A673 (cell line): ENCODE results near the gene PA2G4. TPM values are rescaled to one million over a fixed set of nuclear protein-coding genes. Genes with fewer than 3 reads are reported as not detected.

Source experiments
- BruUV-seq: library from RNA; stranded (reverse); fragments of 400-500 nt; replicated peaks from 2 replicates; lab custom pipeline; 2021; lab: Mats Ljungman, UMichigan
- CTCF ChIA-PET: fragments of 300-600 bp; sonication (Branson Sonifier 250); formaldehyde crosslinking; loops from one replicate; lab custom pipeline; 2022; ENCODE audit warnings: antibody characterized with exemption; lab: Charles Lee
- POLR2A ChIA-PET: fragments of 300-600 bp; sonication (Branson Sonifier 250); formaldehyde crosslinking; loops from one replicate; lab custom pipeline; 2022; ENCODE audit warnings: antibody characterized with exemption; ENCODE audit not compliant: low non-redundant PET; lab: Charles Lee
- DNase-seq: peaks from one replicate; pipeline ENCODE4 v3.0.0-alpha.2; 2015; ENCODE audit warnings: low spot score
- H3K27ac ChIP-seq: fragments of 200-600 bp; sonication (generic); 2 replicates; pipeline ENCODE4 v1.5.1; 2016; ENCODE audit warnings: mixed run types, low read depth, mild to moderate bottlenecking, mixed read lengths, antibody characterized with exemption, low read length; ENCODE audit not compliant: poor library complexity, severe bottlenecking
- H3K27me3 ChIP-seq: fragments of 200-600 bp; sonication (generic); replicated peaks from 2 replicates; pipeline ENCODE4 v1.6.1; 2017; ENCODE audit warnings: mixed run types, low read depth, mild to moderate bottlenecking, mixed read lengths, antibody characterized with exemption, low read length; ENCODE audit not compliant: insufficient read depth, poor library complexity
- H3K36me3 ChIP-seq: fragments of 200-600 bp; sonication (generic); 2 replicates; pipeline ENCODE4 v1.6.1; 2016; ENCODE audit warnings: mixed run types, mild to moderate bottlenecking, mixed read lengths, antibody characterized with exemption, low read length; ENCODE audit not compliant: insufficient read depth, poor library complexity, severe bottlenecking
- H3K4me1 ChIP-seq: fragments of 200-600 bp; sonication (generic); 2 replicates; pipeline ENCODE4 v1.6.1; 2017; ENCODE audit warnings: mixed run types, mild to moderate bottlenecking, mixed read lengths, antibody characterized with exemption, low read length; ENCODE audit not compliant: insufficient read depth, poor library complexity, severe bottlenecking
- H3K4me3 ChIP-seq: fragments of 200-600 bp; sonication (generic); 2 replicates; pipeline ENCODE4 v1.5.1; 2016; ENCODE audit warnings: low read depth, mixed run types, mild to moderate bottlenecking, mixed read lengths, low read length; ENCODE audit not compliant: poor library complexity, severe bottlenecking
- H3K9me3 ChIP-seq: fragments of 200-600 bp; sonication (generic); 2 replicates; pipeline ENCODE4 v1.6.1; 2016; ENCODE audit warnings: mixed run types, low read depth, mild to moderate bottlenecking, mixed read lengths, antibody characterized with exemption, low read length; ENCODE audit not compliant: poor library complexity, severe bottlenecking
- EZH2 ChIP-seq: fragments of 200-600 bp; sonication (generic); IDR thresholded peaks from 2 replicates; pipeline ENCODE4 v1.6.1; 2017; ENCODE audit warnings: borderline replicate concordance, low read depth, mild to moderate bottlenecking, mixed read lengths, antibody characterized with exemption, low read length; ENCODE audit not compliant: poor library complexity, severe bottlenecking
- intact Hi-C: fragments of 100-400 bp; cut with micrococcal nuclease; formaldehyde crosslinking; loops from one replicate; pipeline ENCODE4 v1.10.0; 2022; ENCODE audit not compliant: unreplicated experiment
- total RNA-seq: library from RNA; stranded (reverse); gene quantifications from 2 replicates; pipeline ENCODE4 v1.2.3, GENCODE V29; 2021
- TF ChIP-seq, protein P1 (sequence below): fragments of 300-800, 200-600 bp; sonication (generic); conservative IDR thresholded peaks from 2 replicates; pipeline ENCODE4 v1.5.1; 2017; ENCODE audit warnings: low read depth, mild to moderate bottlenecking, antibody characterized with exemption, low read length, moderate library complexity, mixed read lengths

The PA2G4 gene
- total RNA-seq, 1 experiment from 2014 or later = 327 TPM

DNA sequence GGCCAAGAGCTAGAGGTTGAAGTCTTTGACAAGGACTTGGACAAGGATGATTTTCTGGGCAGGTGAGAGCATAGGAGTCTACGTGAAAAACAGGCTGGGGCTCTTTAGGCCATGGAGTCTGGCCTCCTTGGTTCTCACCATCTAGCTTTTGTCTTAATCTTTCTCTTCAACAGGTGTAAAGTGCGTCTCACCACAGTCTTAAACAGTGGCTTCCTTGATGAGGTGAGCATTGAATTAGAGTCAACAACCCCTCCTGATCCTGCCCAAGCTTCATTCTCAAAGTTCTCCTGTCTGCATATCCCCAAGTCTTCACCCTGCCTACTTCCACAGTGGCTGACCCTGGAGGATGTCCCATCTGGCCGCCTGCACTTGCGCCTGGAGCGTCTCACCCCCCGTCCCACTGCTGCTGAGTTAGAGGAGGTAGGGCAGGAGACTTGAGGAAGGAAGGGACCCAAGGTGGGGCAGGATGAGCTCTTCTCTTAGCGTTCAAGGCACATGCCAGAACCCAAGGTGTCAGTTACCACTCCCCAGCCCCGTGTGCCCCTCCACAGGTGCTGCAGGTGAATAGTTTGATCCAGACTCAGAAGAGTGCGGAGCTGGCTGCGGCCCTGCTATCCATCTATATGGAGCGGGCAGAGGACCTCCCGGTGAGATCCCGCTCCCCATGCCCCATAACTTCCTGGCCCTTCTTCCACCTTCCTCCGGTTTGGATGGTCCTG lies 33.7 kb downstream of the PA2G4 start:
- intact Hi-C loops = no loop called here
- DNase-seq = no peak
- H3K9me3 ChIP-seq = no peaks in the 10 kb centered on the region
- H3K27ac ChIP-seq = no peak overlapping the region
- H3K4me3 ChIP-seq = no peak overlapping the region
- ChIA-PET POLR2A (no interaction called here), CTCF (no interaction called here)
- TSS peak; percentile 28 for BruUV-seq
- TF ChIP-seq EZH2 = no peak
- TF ChIP-seq, protein P1, sequence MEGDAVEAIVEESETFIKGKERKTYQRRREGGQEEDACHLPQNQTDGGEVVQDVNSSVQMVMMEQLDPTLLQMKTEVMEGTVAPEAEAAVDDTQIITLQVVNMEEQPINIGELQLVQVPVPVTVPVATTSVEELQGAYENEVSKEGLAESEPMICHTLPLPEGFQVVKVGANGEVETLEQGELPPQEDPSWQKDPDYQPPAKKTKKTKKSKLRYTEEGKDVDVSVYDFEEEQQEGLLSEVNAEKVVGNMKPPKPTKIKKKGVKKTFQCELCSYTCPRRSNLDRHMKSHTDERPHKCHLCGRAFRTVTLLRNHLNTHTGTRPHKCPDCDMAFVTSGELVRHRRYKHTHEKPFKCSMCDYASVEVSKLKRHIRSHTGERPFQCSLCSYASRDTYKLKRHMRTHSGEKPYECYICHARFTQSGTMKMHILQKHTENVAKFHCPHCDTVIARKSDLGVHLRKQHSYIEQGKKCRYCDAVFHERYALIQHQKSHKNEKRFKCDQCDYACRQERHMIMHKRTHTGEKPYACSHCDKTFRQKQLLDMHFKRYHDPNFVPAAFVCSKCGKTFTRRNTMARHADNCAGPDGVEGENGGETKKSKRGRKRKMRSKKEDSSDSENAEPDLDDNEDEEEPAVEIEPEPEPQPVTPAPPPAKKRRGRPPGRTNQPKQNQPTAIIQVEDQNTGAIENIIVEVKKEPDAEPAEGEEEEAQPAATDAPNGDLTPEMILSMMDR = no peak
- no peaks in the 10 kb centered on the region for H3K4me1 ChIP-seq
- H3K36me3 ChIP-seq = peaks cover 78% of the 10 kb centered on the region
- H3K27me3 ChIP-seq = no peaks in the 10 kb centered on the region

DNA sequence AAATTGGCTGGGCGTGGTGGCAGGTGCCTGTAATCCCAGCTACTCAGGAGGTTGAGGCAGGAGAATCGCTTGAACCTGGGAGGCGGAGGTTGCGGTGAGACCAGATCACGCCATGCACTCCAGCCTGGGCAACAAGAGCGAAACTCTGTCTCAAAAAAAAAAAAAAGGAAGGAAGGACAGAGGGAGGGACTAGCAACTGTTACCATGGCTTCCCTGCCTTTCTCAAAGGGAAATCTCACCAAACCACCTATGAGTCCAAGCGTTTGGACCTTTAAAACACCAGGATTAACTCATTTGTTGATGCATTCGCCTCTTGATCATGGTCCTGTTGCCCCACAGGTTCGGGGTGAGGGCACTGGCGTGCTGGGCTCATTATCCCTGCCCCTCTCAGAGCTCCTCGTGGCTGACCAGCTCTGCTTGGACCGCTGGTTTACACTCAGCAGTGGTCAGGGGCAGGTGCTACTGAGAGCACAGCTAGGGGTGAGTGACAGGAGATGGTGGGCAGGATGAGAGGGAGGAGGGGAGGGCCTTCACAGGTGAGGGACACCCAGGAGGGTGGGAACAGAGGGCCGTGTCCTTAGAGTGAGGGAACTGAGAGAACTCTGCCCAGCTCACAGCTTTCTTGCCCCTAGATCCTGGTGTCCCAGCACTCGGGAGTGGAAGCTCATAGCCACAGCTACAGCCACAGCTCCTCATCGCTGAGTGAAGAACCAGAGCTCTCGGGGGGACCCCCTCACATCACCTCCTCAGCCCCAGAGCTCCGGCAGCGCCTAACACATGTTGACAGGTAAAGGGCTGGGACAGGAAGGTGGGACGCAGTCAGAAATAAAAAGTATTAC lies 37.8 kb downstream of the PA2G4 start:
- H3K27ac ChIP-seq = no peak overlapping the region
- H3K4me3 ChIP-seq = no peak overlapping the region
- peaks cover 69% of the 10 kb centered on the region for H3K36me3 ChIP-seq
- intact Hi-C loops = no loop called here
- BruUV-seq = no TSS peak
- H3K4me1 ChIP-seq = no peaks in the 10 kb centered on the region
- CTCF ChIA-PET = no interaction called here
- TF ChIP-seq EZH2 = no peak
- TF ChIP-seq, protein P1 = no peak
- no peaks in the 10 kb centered on the region for H3K27me3 ChIP-seq
- no peaks in the 10 kb centered on the region for H3K9me3 ChIP-seq
- DNase-seq = no peak
- POLR2A ChIA-PET = no interaction called here

DNA sequence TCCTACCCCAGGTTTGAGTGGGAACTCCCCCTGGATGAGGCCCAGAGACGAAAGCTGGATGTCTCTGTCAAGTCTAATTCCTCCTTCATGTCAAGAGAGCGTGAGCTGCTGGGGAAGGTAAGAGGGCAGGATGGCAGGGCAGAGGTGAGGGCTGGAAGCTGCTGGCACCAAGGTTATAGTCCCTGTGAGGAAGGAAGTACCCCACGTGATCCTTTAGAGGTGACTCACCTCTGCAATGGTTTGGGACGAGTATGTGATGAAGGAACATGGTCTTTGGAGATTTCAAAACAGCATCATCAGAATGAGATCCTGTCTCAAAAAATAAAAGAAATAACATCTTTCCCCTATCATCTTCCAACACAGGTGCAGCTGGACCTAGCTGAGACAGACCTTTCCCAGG lies 38.9 kb downstream of the PA2G4 start:
- H3K9me3 ChIP-seq = no peaks in the 10 kb centered on the region
- H3K27ac ChIP-seq = no peak overlapping the region
- ChIA-PET POLR2A (interaction anchor here (0.5 kb wide), 1 partner anchor 1695 kb away, joined by 3 read pairs; no protein-coding TSS in a partner anchor), CTCF (no interaction called here)
- no peaks in the 10 kb centered on the region for H3K4me1 ChIP-seq
- no peaks in the 10 kb centered on the region for H3K27me3 ChIP-seq
- intact Hi-C loops = no loop called here
- BruUV-seq = TSS peak; percentile 46
- no peak for DNase-seq
- peaks cover 59% of the 10 kb centered on the region for H3K36me3 ChIP-seq
- H3K4me3 ChIP-seq = no peak overlapping the region
- TF ChIP-seq EZH2 = no peak
- TF ChIP-seq, protein P1 = no peak
